MM.1S (cell line): Measurements from ENCODE around the gene IL5.
A peak's percentile ranks its signal among the peaks of the same experiment; 100 is the strongest.

ENCODE experiments used
- DNase-seq: peaks from one replicate; pipeline ENCODE4 v3.0.0-alpha.2; 2015
- H2AFZ ChIP-seq: fragments of 300-600 bp; sonication (generic); 2 replicates; pipeline ENCODE4 v1.6.0; 2016; ENCODE audit warnings: antibody characterized with exemption, low read length
- H3F3A ChIP-seq: fragments of 300-600 bp; sonication (generic); 2 replicates; pipeline ENCODE4 v1.6.1; 2016; ENCODE audit warnings: mild to moderate bottlenecking, antibody characterized with exemption, low read length, moderate library complexity, mixed read lengths; ENCODE audit not compliant: insufficient read depth
- H3K27ac ChIP-seq: fragments of 300-600 bp; sonication (generic); 2 replicates; pipeline ENCODE4 v1.5.1; 2016; ENCODE audit warnings: mild to moderate bottlenecking, low read length
- H3K27me3 ChIP-seq: fragments of 300-600 bp; sonication (generic); replicated peaks from 2 replicates; pipeline ENCODE4 v1.6.0; 2016; ENCODE audit warnings: low read length; ENCODE audit not compliant: insufficient read depth
- H3K36me3 ChIP-seq: fragments of 300-600 bp; sonication (generic); replicated peaks from 2 replicates; pipeline ENCODE4 v1.6.1; 2016; ENCODE audit warnings: mild to moderate bottlenecking, low read length, mixed read lengths; ENCODE audit not compliant: insufficient read depth
- H3K4me1 ChIP-seq: fragments of 300-600 bp; sonication (generic); 2 replicates; pipeline ENCODE4 v1.6.1; 2016; ENCODE audit warnings: low read length, mixed read lengths
- H3K4me2 ChIP-seq: fragments of 300-600 bp; sonication (generic); 2 replicates; pipeline ENCODE4 v1.6.0; 2016; ENCODE audit warnings: low read depth, low read length
- H3K4me3 ChIP-seq: fragments of 300-600 bp; sonication (generic); 2 replicates; pipeline ENCODE4 v1.5.1; 2016; ENCODE audit warnings: low read length, mixed read lengths
- H3K79me2 ChIP-seq: fragments of 300-600 bp; sonication (generic); 2 replicates; pipeline ENCODE4 v1.6.1; 2016; ENCODE audit warnings: mixed run types, low read length, mixed read lengths
- H3K9ac ChIP-seq: fragments of 300-600 bp; sonication (generic); 2 replicates; pipeline ENCODE4 v1.6.1; 2016; ENCODE audit warnings: low read length, mixed read lengths
- H3K9me2 ChIP-seq: fragments of 300-600 bp; sonication (generic); replicated peaks from 2 replicates; pipeline ENCODE4 v1.6.1; 2016; ENCODE audit warnings: mild to moderate bottlenecking, low read length, mixed read lengths; ENCODE audit not compliant: insufficient read depth
- H3K9me3 ChIP-seq: fragments of 300-600 bp; sonication (generic); replicated peaks from 2 replicates; pipeline ENCODE4 v1.6.1; 2016; ENCODE audit warnings: mild to moderate bottlenecking, low read length, mixed read lengths; ENCODE audit not compliant: insufficient read depth
- H4K20me1 ChIP-seq: fragments of 300-600 bp; sonication (generic); 2 replicates; pipeline ENCODE4 v1.6.1; 2016; ENCODE audit warnings: mild to moderate bottlenecking, low read length, moderate library complexity, mixed read lengths; ENCODE audit not compliant: insufficient read depth
- EZH2 ChIP-seq: fragments of 300-600 bp; sonication (generic); optimal IDR thresholded peaks from 2 replicates; pipeline ENCODE3; 2017; ENCODE audit warnings: low read depth, mild to moderate bottlenecking, antibody characterized with exemption, low read length, mixed read lengths
- EZH2phosphoT487 ChIP-seq: fragments of 300-600 bp; sonication (generic); IDR thresholded peaks from 2 replicates; pipeline ENCODE4 v1.6.1; 2018; ENCODE audit warnings: antibody characterized with exemption, low read length
- TF ChIP-seq, protein P1 (sequence below): fragments of 300-600 bp; sonication (generic); IDR thresholded peaks from 2 replicates; pipeline ENCODE4 v1.5.1; 2016; ENCODE audit warnings: antibody characterized with exemption, low read length, mixed read lengths

Gene IL5

DNA sequence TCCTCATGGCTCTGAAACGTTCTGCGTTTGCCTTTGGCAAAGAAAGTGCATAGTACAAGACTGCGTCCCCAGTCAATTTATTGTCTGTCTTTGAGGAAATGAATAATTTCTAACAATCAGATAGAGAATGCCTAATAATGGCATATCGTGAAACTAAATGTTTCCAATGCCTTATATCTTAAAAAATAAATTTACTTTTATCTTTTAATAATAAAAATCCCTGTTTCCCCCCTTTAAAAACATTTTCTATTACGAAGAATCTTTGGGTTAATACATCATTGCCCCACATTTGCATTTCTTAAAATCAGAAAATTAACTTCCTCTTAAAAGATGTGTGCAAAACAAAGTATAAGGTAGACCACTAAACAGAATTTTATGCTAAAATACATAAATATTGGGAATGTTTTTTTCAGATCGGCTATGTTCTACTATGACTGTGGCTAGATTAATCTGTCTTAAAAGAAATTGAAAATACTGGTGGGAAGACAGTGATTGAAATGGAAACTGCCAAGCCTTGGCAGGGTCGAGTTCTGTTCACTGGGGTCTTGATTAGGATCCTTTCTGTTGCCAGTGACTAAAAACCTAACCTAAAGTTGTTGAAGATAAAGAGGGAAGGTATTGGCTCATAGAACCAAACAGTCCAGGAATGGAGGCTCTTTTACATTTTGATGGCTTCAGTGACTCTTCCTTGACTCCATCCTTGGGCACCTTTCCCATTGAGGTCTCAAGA lies at the start of gene IL5:
Gene IL5, minus strand, starts transcription at position 51 of the 730 bp plus-strand sequence. Its CDS starts 44 bp downstream, at position 7.
- no peak for TF ChIP-seq EZH2
- TF ChIP-seq, protein P1, sequence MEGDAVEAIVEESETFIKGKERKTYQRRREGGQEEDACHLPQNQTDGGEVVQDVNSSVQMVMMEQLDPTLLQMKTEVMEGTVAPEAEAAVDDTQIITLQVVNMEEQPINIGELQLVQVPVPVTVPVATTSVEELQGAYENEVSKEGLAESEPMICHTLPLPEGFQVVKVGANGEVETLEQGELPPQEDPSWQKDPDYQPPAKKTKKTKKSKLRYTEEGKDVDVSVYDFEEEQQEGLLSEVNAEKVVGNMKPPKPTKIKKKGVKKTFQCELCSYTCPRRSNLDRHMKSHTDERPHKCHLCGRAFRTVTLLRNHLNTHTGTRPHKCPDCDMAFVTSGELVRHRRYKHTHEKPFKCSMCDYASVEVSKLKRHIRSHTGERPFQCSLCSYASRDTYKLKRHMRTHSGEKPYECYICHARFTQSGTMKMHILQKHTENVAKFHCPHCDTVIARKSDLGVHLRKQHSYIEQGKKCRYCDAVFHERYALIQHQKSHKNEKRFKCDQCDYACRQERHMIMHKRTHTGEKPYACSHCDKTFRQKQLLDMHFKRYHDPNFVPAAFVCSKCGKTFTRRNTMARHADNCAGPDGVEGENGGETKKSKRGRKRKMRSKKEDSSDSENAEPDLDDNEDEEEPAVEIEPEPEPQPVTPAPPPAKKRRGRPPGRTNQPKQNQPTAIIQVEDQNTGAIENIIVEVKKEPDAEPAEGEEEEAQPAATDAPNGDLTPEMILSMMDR: no peak
- Histone ChIP-seq H3K27ac (no peak within 1 kb of the TSS), H3K4me3 (no peak within 1 kb of the TSS), H3K27me3 (no peaks in the 10 kb centered on the region), H3K9ac (no peak within 1 kb of the TSS), H2AFZ (no peak within 1 kb of the TSS), H3K9me3 (no peaks in the 10 kb centered on the region), H4K20me1 (no peaks in the 10 kb centered on the region), H3K4me1 (no peaks in the 10 kb centered on the region), H3K4me2 (no peak within 1 kb of the TSS), H3K79me2 (no peaks in the 10 kb centered on the region), H3K36me3 (no peaks in the 10 kb centered on the region), H3F3A (no peaks in the 10 kb centered on the region), H3K9me2 (no peaks in the 10 kb centered on the region)
- no peak for DNase-seq

DNA sequence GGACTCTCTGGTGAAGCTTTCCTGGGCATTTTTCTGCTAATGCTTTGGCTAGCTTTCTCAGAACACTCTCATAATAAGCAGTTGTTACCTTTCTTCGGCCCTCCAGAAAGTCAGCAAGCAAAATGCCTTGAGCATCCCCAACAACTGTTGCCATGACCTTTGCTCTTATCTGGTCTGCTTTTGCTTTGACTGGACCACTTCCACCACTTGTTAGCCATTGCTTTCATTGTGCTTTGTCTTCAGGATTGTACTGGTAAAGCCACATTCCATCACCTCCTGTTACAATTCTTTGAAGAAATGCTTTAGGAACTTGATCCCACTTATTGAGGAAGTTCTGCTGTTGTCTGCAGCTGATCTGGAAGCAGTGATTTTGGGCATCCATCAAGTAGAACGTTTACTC lies 49.2 kb upstream of the IL5 start:
- Histone ChIP-seq H3K9ac (no peak overlapping the region), H3K79me2 (no peaks in the 10 kb centered on the region), H3K9me2 (no peaks in the 10 kb centered on the region), H4K20me1 (no peaks in the 10 kb centered on the region), H2AFZ (no peak overlapping the region), H3K27me3 (no peaks in the 10 kb centered on the region), H3K27ac (no peak overlapping the region), H3K4me2 (no peak overlapping the region), H3K4me3 (no peak overlapping the region), H3F3A (no peaks in the 10 kb centered on the region), H3K9me3 (no peaks in the 10 kb centered on the region), H3K4me1 (no peaks in the 10 kb centered on the region), H3K36me3 (no peaks in the 10 kb centered on the region)
- no peak for TF ChIP-seq EZH2phosphoT487
- TF ChIP-seq, protein P1: no peak
- no peak for TF ChIP-seq EZH2
- DNase-seq: no peak

DNA sequence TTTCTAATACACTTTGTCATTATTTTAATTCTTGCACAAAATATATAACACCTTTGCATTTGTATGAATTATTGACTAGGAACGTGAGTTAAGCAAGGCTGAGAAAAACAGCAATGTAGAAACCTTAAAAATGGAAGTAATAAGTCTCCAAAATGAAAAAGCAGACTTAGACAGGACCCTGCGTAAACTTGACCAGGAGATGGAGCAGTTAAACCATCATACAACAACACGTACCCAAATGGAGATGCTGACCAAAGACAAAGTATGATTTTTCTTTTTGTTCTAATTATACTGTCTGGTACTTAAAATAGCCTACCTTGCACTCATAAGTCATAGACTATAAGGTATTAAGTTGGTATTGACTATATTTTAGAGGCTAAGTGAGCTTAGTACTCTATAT lies 47.8 kb upstream of the IL5 start:
- Histone ChIP-seq H3K9ac (no peak overlapping the region), H3K4me1 (no peaks in the 10 kb centered on the region), H3K4me3 (no peak overlapping the region), H3K27me3 (no peaks in the 10 kb centered on the region), H4K20me1 (no peaks in the 10 kb centered on the region), H3F3A (no peaks in the 10 kb centered on the region), H3K36me3 (no peaks in the 10 kb centered on the region), H2AFZ (no peak overlapping the region), H3K4me2 (no peak overlapping the region), H3K79me2 (no peaks in the 10 kb centered on the region), H3K9me3 (no peaks in the 10 kb centered on the region), H3K27ac (no peak overlapping the region), H3K9me2 (no peaks in the 10 kb centered on the region)
- DNase-seq: no peak
- TF ChIP-seq, protein P1: peak; percentile 26
- TF ChIP-seq EZH2: no peak
